ENCODE results near the gene PSMA7.

- TF ChIP-seq CTCF (conservative IDR thresholded peaks at IDR 0.05), result no peak
- TF ChIP-seq ZFX (IDR thresholded peaks at IDR 0.05), result no peak
Measured at GRCh38 chr20:62170536-62170935, 27.3 kb upstream of the PSMA7 start.
